Sigmoid colon (tissue), 7 donors: ENCODE results near the gene CRY2. TPM values are rescaled to one million over a fixed set of nuclear protein-coding genes. Genes with fewer than 3 reads are reported as not detected.

Experiments used
- DNase-seq: peaks from one replicate; pipeline ENCODE4 v3.0.0-alpha.2; 2019
- H3K27ac ChIP-seq, 4 donors: fragments of 200-600 bp; sonication (generic); one replicate each; pipeline ENCODE4 v1.5.1; 2016 to 2019; ENCODE audit warnings: mild to moderate bottlenecking in 1 of 4
- H3K27me3 ChIP-seq, 3 donors: fragments of 200-600 bp; sonication (generic); one replicate each; pipeline ENCODE4 v1.5.1; 2019; ENCODE audit warnings: mild to moderate bottlenecking in 1 of 3
- H3K36me3 ChIP-seq, 4 donors: fragments of 200-600 bp; sonication (generic); one replicate each; pipeline ENCODE4 v1.5.1; 2016 to 2019
- H3K4me1 ChIP-seq, 4 donors: fragments of 200-600 bp; sonication (generic); one replicate each; pipeline ENCODE4 v1.5.1; 2017 to 2019
- H3K4me3 ChIP-seq, 4 donors: fragments of 200-600 bp; sonication (generic); one replicate each; pipeline ENCODE4 v1.5.1; 2017 to 2019; ENCODE audit warnings: mild to moderate bottlenecking in 2 of 4, moderate library complexity in 1 of 4
- H3K9me3 ChIP-seq, 4 donors: fragments of 200-600 bp in 3 of 4; sonication (generic) in 3 of 4; one replicate each; pipeline versions ENCODE4 v1.5.1 to v1.6.1; 2013 to 2019
- CTCF ChIP-seq, 4 experiments: fragments of 450-650 bp in 3 of 4; fragments of 200-600 bp in 1 of 4; IDR thresholded peaks; one replicate each; pipeline ENCODE4 v1.5.1; 2016 to 2019; ENCODE audit warnings: antibody characterized with exemption in 4 of 4, mild to moderate bottlenecking in 3 of 4, moderate library complexity in 2 of 4
- EP300 ChIP-seq, 4 donors: sonication (generic); formaldehyde crosslinking; IDR thresholded peaks; one replicate each; pipeline ENCODE4 v1.6.1; 2017; ENCODE audit warnings: antibody characterized with exemption in 4 of 4
- POLR2A ChIP-seq, 2 donors: fragments of 450-650 bp; IDR thresholded peaks; one replicate each; pipeline ENCODE4 v1.6.1; 2016; ENCODE audit warnings: antibody characterized with exemption in 2 of 2, mild to moderate bottlenecking in 2 of 2, moderate library complexity in 2 of 2
- POLR2AphosphoS5 ChIP-seq, 4 donors: sonication (generic); formaldehyde crosslinking; IDR thresholded peaks; one replicate each; pipeline ENCODE4 v1.6.1; 2017; ENCODE audit warnings: antibody characterized with exemption in 4 of 4
- WGBS, 2 donors: extraction: QIAGEN DNeasy Blood & Tissue Kit; methylation state at CpG; one replicate each; pipeline ENCODE4 v1.1.7; 2013; 5-methylcytosine and 5-hydroxymethylcytosine counted together
- intact Hi-C: fragments of 100-400 bp; cut with DNase I; formaldehyde crosslinking; loops from one replicate; pipeline ENCODE4 v1.15.1; 2023
- polyA plus RNA-seq, 3 donors: library from polyadenylated mRNA; stranded (reverse); fragments of 200-250 nt; gene quantifications; one replicate each; pipeline ENCODE4 v1.2.3, GENCODE V29; 2013
- total RNA-seq, 4 donors: library from RNA; depleted of rRNA; stranded (reverse); fragments of >200 nt; gene quantifications; one replicate each; pipeline ENCODE4 v1.1.0, GENCODE V29; 2016
- donor health status: healthy with polysubstance abuse.
- donor health status: Bipolar disorder and iron deficiency.
- donor health status: healthy.

CRY2 gene
- total and polyA plus RNA-seq, 7 donors: 5.3 to 49.3 (median 27.5) TPM

DNA sequence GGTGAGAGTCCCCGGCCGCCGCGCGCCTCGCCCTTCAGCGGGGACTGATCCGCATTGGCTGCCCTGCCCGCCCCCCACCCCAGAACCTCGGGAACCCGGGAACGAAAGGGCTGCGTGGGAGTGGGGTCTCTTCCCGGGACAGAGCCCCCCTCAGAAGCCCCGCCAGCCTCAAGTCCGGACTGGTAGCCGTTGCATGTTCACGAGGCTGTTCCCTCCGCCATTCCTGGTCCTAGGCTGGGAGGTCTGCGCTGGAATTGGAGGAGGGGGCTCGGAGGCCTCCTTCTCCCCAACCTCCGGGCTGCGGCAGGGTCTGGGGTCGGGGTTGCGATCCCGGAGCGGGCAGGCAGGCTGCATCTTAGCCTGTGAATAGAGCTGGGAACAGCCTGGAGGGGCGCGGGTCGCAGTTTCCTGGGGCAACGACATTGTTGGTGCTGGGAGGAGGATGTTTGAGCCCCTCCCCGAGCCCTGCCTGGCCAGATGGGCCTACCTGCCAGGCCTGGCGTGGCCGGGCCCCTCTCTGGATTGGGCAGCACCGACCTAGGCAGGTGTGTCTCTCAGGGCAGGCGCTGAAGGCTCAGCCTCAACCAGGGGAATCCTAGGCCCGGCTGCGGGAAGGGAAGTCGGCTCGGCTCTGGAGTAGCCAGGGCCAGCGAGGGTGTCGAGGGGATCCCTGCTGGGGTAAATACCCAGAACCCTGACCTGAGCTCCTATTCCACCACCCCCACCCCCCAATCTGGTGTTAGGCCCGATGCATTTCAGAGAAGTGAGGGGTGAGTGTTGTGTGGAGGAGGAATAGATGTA, 38.8 kb downstream of the CRY2 start:
- Histone ChIP-seq H3K4me1 (peaks cover 0 to 18% (median 15%) of the 10 kb centered on the region in 4 donors), H3K27ac (no peak overlapping the region), H3K36me3 (peaks cover 0 to 11% (median 7%) of the 10 kb centered on the region in 4 donors), H3K9me3 (no peaks in the 10 kb centered on the region), H3K27me3 (peaks cover 0 to 6% (median 3%) of the 10 kb centered on the region in 3 donors), H3K4me3 (peak overlapping the region; percentile 4 to 59 (median 51))
- intact Hi-C loops: no loop called here
- 16 to 21% methylated on average over 43 of the region's 43 CpGs for WGBS, 2 donors
- no peak for DNase-seq
- TF ChIP-seq EP300 (IDR thresholded peaks at IDR 0.05) (no peak), POLR2A (IDR thresholded peaks at IDR 0.05) (no peak), CTCF (IDR thresholded peaks at IDR 0.05) (no peak), POLR2AphosphoS5 (IDR thresholded peaks at IDR 0.05) (no peak)

GRCh38 chr11:45886816-45887520, 39.7 kb downstream of the CRY2 start:
- H3K9me3 ChIP-seq: no peaks in the 10 kb centered on the region
- 91 to 94% methylated on average over 4 of the region's 4 CpGs for WGBS, 2 donors
- intact Hi-C loops: no loop called here
- no peak for DNase-seq
- peaks cover 0 to 6% (median 3%) of the 10 kb centered on the region in 3 donors for H3K27me3 ChIP-seq
- H3K4me1 ChIP-seq: peaks cover 0 to 9% (median 6%) of the 10 kb centered on the region in 4 donors
- H3K4me3 ChIP-seq: no peak overlapping the region
- TF ChIP-seq POLR2A (IDR thresholded peaks at IDR 0.05) (no peak), CTCF (IDR thresholded peaks at IDR 0.05) (no peak), POLR2AphosphoS5 (IDR thresholded peaks at IDR 0.05) (no peak), EP300 (IDR thresholded peaks at IDR 0.05) (no peak)
- peaks cover 0 to 6% (median 1%) of the 10 kb centered on the region in 4 donors for H3K36me3 ChIP-seq
- no peak overlapping the region for H3K27ac ChIP-seq

- DNase-seq: no peak
- TF ChIP-seq POLR2AphosphoS5 (IDR thresholded peaks at IDR 0.05): no peak
- no peak for TF ChIP-seq POLR2A (IDR thresholded peaks at IDR 0.05)
- no peak for TF ChIP-seq EP300 (IDR thresholded peaks at IDR 0.05)
- no peak for TF ChIP-seq CTCF (IDR thresholded peaks at IDR 0.05)
- intact Hi-C loops: no loop called here
- H3K27me3 ChIP-seq: peaks cover 0 to 6% (median 3%) of the 10 kb centered on the region in 3 donors
- H3K27ac ChIP-seq: no peak overlapping the region
- no peaks in the 10 kb centered on the region for H3K9me3 ChIP-seq
- 93 to 97% methylated on average over 10 of the region's 10 CpGs for WGBS, 2 donors
- H3K36me3 ChIP-seq: peaks cover 0 to 3% (median 0%) of the 10 kb centered on the region in 4 donors
- no peak overlapping the region for H3K4me3 ChIP-seq
- peaks cover 0 to 8% (median 6%) of the 10 kb centered on the region in 4 donors for H3K4me1 ChIP-seq
Measured at GRCh38 chr11:45887587-45887986, 40.3 kb downstream of the CRY2 start.

- Histone ChIP-seq H3K27me3 (peaks cover 0 to 6% (median 3%) of the 10 kb centered on the region in 3 donors), H3K4me1 (peaks cover 0 to 8% (median 6%) of the 10 kb centered on the region in 4 donors), H3K36me3 (no peaks in the 10 kb centered on the region), H3K9me3 (no peaks in the 10 kb centered on the region), H3K4me3 (no peak overlapping the region), H3K27ac (no peak overlapping the region)
- intact Hi-C loops: no loop called here
- TF ChIP-seq POLR2AphosphoS5 (IDR thresholded peaks at IDR 0.05) (no peak), POLR2A (IDR thresholded peaks at IDR 0.05) (no peak), CTCF (IDR thresholded peaks at IDR 0.05) (no peak), EP300 (IDR thresholded peaks at IDR 0.05) (no peak)
- 87 to 88% methylated on average over 8 of the region's 8 CpGs for WGBS, 2 donors
- DNase-seq: no peak
Measured at GRCh38 chr11:45889555-45889954, 42.3 kb downstream of the CRY2 start.
